AG09309 (cell line): ENCODE results near the gene NLGN1.

Experiments
- DNase-seq: peaks from one replicate; pipeline ENCODE4 v3.0.0-alpha.2; 2010; ENCODE audit warnings: low read depth
- H3K4me3 ChIP-seq: 2 replicates; pipeline ENCODE4 v1.5.1; 2011; ENCODE audit warnings: mild to moderate bottlenecking, low read depth, low read length, moderate library complexity; ENCODE audit not compliant: control insufficient read depth
- CTCF ChIP-seq: IDR thresholded peaks from 2 replicates; pipeline ENCODE4 v1.5.1; 2011; ENCODE audit warnings: mild to moderate bottlenecking, low read depth, low read length, inconsistent platforms; ENCODE audit not compliant: insufficient read depth, control insufficient read depth; ENCODE audit errors: missing control alignments

NLGN1 gene

GRCh38 chr3:173747427-173747826 is 349.9 kb downstream of the NLGN1 start:
- no peak for DNase-seq
- no peak for TF ChIP-seq CTCF
- H3K4me3 ChIP-seq: no peak overlapping the region

GRCh38 chr3:173748105-173748504 is 350.6 kb downstream of the NLGN1 start:
- H3K4me3 ChIP-seq: no peak overlapping the region
- no peak for TF ChIP-seq CTCF
- DNase-seq: no peak

GRCh38 chr3:173750095-173750494 is 352.6 kb downstream of the NLGN1 start:
- no peak for TF ChIP-seq CTCF
- peak; percentile 50 for DNase-seq
- H3K4me3 ChIP-seq: no peak overlapping the region

GRCh38 chr3:173750591-173750990 is 353.0 kb downstream of the NLGN1 start:
- no peak for TF ChIP-seq CTCF

GRCh38 chr3:173753593-173753992 is 356.0 kb downstream of the NLGN1 start:
- no peak overlapping the region for H3K4me3 ChIP-seq
- DNase-seq: no peak
- no peak for TF ChIP-seq CTCF

More at GRCh38 chr3:173750591-173750990, 353.0 kb downstream of the NLGN1 start:
- no peak for DNase-seq
- H3K4me3 ChIP-seq: no peak overlapping the region

GRCh38 chr3:173755161-173755560 is 357.6 kb downstream of the NLGN1 start:
- TF ChIP-seq CTCF: no peak
- no peak overlapping the region for H3K4me3 ChIP-seq
- DNase-seq: no peak

GRCh38 chr3:173761161-173761560 is 363.6 kb downstream of the NLGN1 start:
- DNase-seq: no peak
- no peak for TF ChIP-seq CTCF
- no peak overlapping the region for H3K4me3 ChIP-seq
